ENCODE measurements around the gene NOC3L. TPM values are rescaled to one million over a fixed set of nuclear protein-coding genes. Genes with fewer than 3 reads are reported as not detected.

NOC3L gene
- total RNA-seq, 1 donor from 2014 or later, result 9.3 TPM

DNA sequence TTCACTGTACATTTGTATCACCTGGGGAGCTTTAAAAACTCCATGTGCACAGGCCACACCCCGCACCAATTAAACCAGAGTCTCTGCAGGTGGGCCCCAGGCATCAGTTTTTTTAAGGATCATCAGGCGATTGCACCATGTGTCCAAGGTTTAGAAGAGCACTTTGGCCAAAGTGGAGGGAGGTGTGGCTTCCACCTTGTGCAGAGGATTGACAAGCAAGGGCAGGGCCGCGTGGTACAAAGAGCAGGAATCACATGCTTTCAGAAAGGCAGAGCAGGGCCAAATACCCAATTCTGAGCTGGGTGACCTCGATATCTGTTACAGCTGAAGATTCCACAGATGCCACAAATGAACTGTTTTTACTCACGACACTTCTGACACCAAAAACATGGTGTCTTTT, 52.4 kb downstream of the NOC3L start:
- Mint-ChIP-seq H3K27me3 (ENCODE audit: unreplicated experiment) (no peaks in the 10 kb centered on the region), H3K27ac (ENCODE audit: unreplicated experiment) (no peak overlapping the region), H3K4me3 (ENCODE audit: unreplicated experiment) (no peak overlapping the region), H3K4me1 (ENCODE audit: unreplicated experiment) (peaks cover 18% of the 10 kb centered on the region), H3K9me3 (ENCODE audit: unreplicated experiment) (no peaks in the 10 kb centered on the region), H3K36me3 (ENCODE audit: low read depth, unreplicated experiment) (no peaks in the 10 kb centered on the region)
- no peak for DNase-seq (ENCODE audit: low spot score)
- no peak for TF ChIP-seq CTCF (IDR thresholded peaks at IDR 0.05; ENCODE audit: unreplicated experiment)

DNA sequence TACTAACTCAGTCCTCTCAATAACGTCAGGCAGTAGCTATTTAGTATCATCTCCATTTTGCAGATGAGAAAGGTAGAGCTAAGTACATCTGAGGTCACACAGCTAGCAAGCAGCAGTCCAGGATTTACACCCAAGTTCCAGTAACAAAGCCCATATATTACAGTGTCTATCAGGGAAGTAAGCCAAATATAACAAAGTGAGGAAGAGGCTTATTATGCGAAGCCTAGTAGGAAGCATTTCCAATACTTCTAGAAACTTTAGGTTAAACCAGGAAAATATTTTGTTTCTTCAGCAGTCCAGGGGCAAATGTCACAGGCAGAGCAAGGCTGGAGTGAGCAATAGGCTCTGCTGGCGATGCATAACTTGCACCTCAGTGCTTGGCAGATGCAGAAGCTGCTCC, 53.9 kb downstream of the NOC3L start:
- H3K9me3 Mint-ChIP-seq (ENCODE audit: unreplicated experiment), result no peaks in the 10 kb centered on the region
- no peaks in the 10 kb centered on the region for H3K27me3 Mint-ChIP-seq (ENCODE audit: unreplicated experiment)
- DNase-seq (ENCODE audit: low spot score), result no peak
- no peak for TF ChIP-seq CTCF (IDR thresholded peaks at IDR 0.05; ENCODE audit: unreplicated experiment)
- peaks cover 18% of the 10 kb centered on the region for H3K4me1 Mint-ChIP-seq (ENCODE audit: unreplicated experiment)
- H3K36me3 Mint-ChIP-seq (ENCODE audit: low read depth, unreplicated experiment), result no peaks in the 10 kb centered on the region
- H3K4me3 Mint-ChIP-seq (ENCODE audit: unreplicated experiment), result no peak overlapping the region
- H3K27ac Mint-ChIP-seq (ENCODE audit: unreplicated experiment), result no peak overlapping the region

DNA sequence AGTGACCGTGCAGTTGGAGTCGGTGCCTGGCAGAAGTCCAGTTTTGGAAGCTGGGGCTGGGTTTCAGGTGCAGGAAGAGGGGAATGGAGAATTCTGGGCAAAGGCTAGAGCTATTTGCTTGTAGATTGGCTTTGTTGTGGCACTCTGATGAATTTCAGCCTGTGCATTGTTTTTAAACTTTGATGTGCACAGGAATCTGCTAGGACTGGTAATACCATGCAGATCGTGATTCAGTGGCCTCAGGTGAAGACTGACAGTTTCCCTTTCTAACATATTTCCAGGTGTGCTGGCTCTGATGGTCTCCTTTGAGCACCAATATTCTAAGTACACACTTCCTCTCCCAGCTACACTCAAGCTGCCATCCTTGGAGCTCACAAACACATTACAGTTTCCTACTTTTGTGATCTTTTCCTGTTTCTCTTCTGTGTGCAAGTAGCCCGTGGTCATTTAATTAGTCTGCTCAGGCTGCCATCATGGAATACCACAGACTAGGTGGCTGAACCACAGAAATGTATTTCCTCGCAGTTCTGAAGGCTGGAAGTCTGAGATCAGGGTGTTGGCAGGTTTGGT, 55.6 kb downstream of the NOC3L start:
- TF ChIP-seq CTCF (IDR thresholded peaks at IDR 0.05; ENCODE audit: unreplicated experiment), result no peak
- H3K27ac Mint-ChIP-seq (ENCODE audit: unreplicated experiment), result peak overlapping the region; percentile 17
- H3K4me3 Mint-ChIP-seq (ENCODE audit: unreplicated experiment), result peak overlapping the region; percentile 29
- no peaks in the 10 kb centered on the region for H3K9me3 Mint-ChIP-seq (ENCODE audit: unreplicated experiment)
- H3K27me3 Mint-ChIP-seq (ENCODE audit: unreplicated experiment), result no peaks in the 10 kb centered on the region
- no peaks in the 10 kb centered on the region for H3K36me3 Mint-ChIP-seq (ENCODE audit: low read depth, unreplicated experiment)
- no peak for DNase-seq (ENCODE audit: low spot score)
- peaks cover 18% of the 10 kb centered on the region for H3K4me1 Mint-ChIP-seq (ENCODE audit: unreplicated experiment)

- no peak for TF ChIP-seq CTCF (IDR thresholded peaks at IDR 0.05; ENCODE audit: unreplicated experiment)
- Mint-ChIP-seq H3K9me3 (ENCODE audit: unreplicated experiment) (no peaks in the 10 kb centered on the region), H3K4me1 (ENCODE audit: unreplicated experiment) (peaks cover 18% of the 10 kb centered on the region), H3K27ac (ENCODE audit: unreplicated experiment) (no peak overlapping the region), H3K27me3 (ENCODE audit: unreplicated experiment) (no peaks in the 10 kb centered on the region), H3K36me3 (ENCODE audit: low read depth, unreplicated experiment) (no peaks in the 10 kb centered on the region), H3K4me3 (ENCODE audit: unreplicated experiment) (no peak overlapping the region)
- DNase-seq (ENCODE audit: low spot score), result no peak
Observed at GRCh38 chr10:94303929-94304328, 58.8 kb downstream of the NOC3L start.

DNA sequence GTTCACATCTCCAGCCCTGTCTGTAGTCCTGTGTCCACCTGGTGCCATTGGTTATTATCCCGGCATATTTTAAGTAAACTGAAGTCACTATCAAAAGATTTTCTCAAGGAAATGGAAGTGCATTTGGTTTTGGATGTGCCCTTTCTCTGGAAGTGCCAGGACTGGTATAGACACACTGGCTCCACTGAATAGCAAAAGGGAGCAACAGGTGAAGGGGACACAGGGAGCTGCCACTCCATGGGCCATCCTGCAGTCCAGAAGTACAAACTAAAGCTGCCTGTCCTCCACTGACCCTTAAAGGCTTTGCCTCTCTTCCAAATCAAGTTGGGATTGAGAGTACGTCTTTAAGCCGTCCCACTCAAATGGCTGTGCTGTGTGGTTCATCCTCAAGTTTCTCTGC, 62.7 kb downstream of the NOC3L start:
- H3K4me1 Mint-ChIP-seq (ENCODE audit: unreplicated experiment), result no peaks in the 10 kb centered on the region
- no peak overlapping the region for H3K27ac Mint-ChIP-seq (ENCODE audit: unreplicated experiment)
- no peak for TF ChIP-seq CTCF (IDR thresholded peaks at IDR 0.05; ENCODE audit: unreplicated experiment)
- H3K27me3 Mint-ChIP-seq (ENCODE audit: unreplicated experiment), result no peaks in the 10 kb centered on the region
- no peak overlapping the region for H3K4me3 Mint-ChIP-seq (ENCODE audit: unreplicated experiment)
- no peaks in the 10 kb centered on the region for H3K9me3 Mint-ChIP-seq (ENCODE audit: unreplicated experiment)
- no peaks in the 10 kb centered on the region for H3K36me3 Mint-ChIP-seq (ENCODE audit: low read depth, unreplicated experiment)
- DNase-seq (ENCODE audit: low spot score), result no peak
